Measurements from ENCODE around the gene KNDC1.

KNDC1 gene

GRCh38 chr10:133195611-133196010 is 35.6 kb downstream of the KNDC1 start:
- no peak for DNase-seq

GRCh38 chr10:133196221-133196915 is 36.3 kb downstream of the KNDC1 start:
- DNase-seq: no peak

- no peak for DNase-seq
Measured at GRCh38 chr10:133196936-133197758, 37.1 kb downstream of the KNDC1 start.

- DNase-seq: no peak
Measured at GRCh38 chr10:133197786-133198185, 37.8 kb downstream of the KNDC1 start.

GRCh38 chr10:133198206-133198605 is 38.2 kb downstream of the KNDC1 start:
- no peak for DNase-seq

GRCh38 chr10:133198621-133199487 is 38.8 kb downstream of the KNDC1 start:
- no peak for DNase-seq

- DNase-seq: no peak
Measured at GRCh38 chr10:133199488-133199885, 39.5 kb downstream of the KNDC1 start.

- no peak for DNase-seq
Measured at GRCh38 chr10:133199992-133200611, 40.1 kb downstream of the KNDC1 start.

GRCh38 chr10:133200621-133201031 is 40.6 kb downstream of the KNDC1 start:
- no peak for DNase-seq

- no peak for DNase-seq
Measured at GRCh38 chr10:133201151-133201947, 41.3 kb downstream of the KNDC1 start.

- no peak for DNase-seq
Measured at GRCh38 chr10:133201948-133202725, 42.1 kb downstream of the KNDC1 start.

GRCh38 chr10:133202778-133203651 is 43.0 kb downstream of the KNDC1 start:
- no peak for DNase-seq

- no peak for DNase-seq
Measured at GRCh38 chr10:133203652-133204195, 43.7 kb downstream of the KNDC1 start.

- no peak for DNase-seq
Measured at GRCh38 chr10:133204226-133205015, 44.4 kb downstream of the KNDC1 start.

GRCh38 chr10:133205146-133205545 is 45.1 kb downstream of the KNDC1 start:
- no peak for DNase-seq

- DNase-seq: no peak
Measured at GRCh38 chr10:133206356-133207040, 46.5 kb downstream of the KNDC1 start.

- no peak for DNase-seq
Measured at GRCh38 chr10:133207041-133207600, 47.1 kb downstream of the KNDC1 start.

GRCh38 chr10:133207627-133208026 is 47.6 kb downstream of the KNDC1 start:
- DNase-seq: no peak

Measured in activated naive CD4-positive, alpha-beta T cell treated with Interleukin-2 at 50 U/mL for 16 hours (primary cell).